K562 (cell line): ENCODE results near the gene GADD45B. TPM values are rescaled to one million over a fixed set of nuclear protein-coding genes. Genes with fewer than 3 reads are reported as not detected.

Experiments
- ATAC-seq: fragments of 200-7000 bp; cut with Tn5 transposase; 3 replicates; pipeline ENCODE4 v1.9.1; 2020; ENCODE audit warnings: moderate library complexity
- BruUV-seq: library from RNA; stranded (reverse); fragments of 400-500 nt; replicated peaks from 2 replicates; lab custom pipeline; 2021; lab: Mats Ljungman, UMichigan
- CTCF ChIA-PET: fragments of 300-600 bp; formaldehyde crosslinking; extraction: SDS; loops from one replicate; lab custom pipeline; 2021; ENCODE audit warnings: low intra/inter-chr PET ratio; lab: Yijun Ruan, JAX
- POLR2A ChIA-PET: fragments of 300-600, 350-650 bp; sonication (Branson Sonifier 250); formaldehyde crosslinking; extraction: SDS; loops from one replicate; lab custom pipeline; 2021; ENCODE audit warnings: antibody characterized with exemption, inconsistent platforms; lab: Yijun Ruan, JAX
- DNase-seq, 4 experiments: peaks; one replicate each; pipeline versions ENCODE4 v3.0.0 to v3.0.0-alpha.2; 2011 to 2018; ENCODE audit warnings: low spot score in 3 of 4, mixed read lengths in 3 of 4; ENCODE audit errors: extremely low read depth in 1 of 4
- FAIRE-seq: peaks from 2 replicates; lab custom pipeline; 2011; peaks lifted over from hg19 to GRCh38; lab: Jason Lieb, UNC
- H2AFZ ChIP-seq: 2 replicates; pipeline ENCODE4 v1.6.0; 2011; ENCODE audit warnings: low read depth, low read length, control low read depth, inconsistent platforms
- H3K27ac ChIP-seq: fragments of 200-600 bp; 3 replicates; pipeline ENCODE4 v1.8.0; 2011; ENCODE audit warnings: low read depth, mild to moderate bottlenecking, control low read depth, inconsistent platforms, low read length, moderate library complexity, mixed read lengths; ENCODE audit errors: extremely low read depth
- H3K27me3 ChIP-seq, 2 experiments: fragments of 300-600 bp in 1 of 2; 2 replicates in 1 of 2; 3 replicates in 1 of 2; pipeline versions ENCODE4 v1.6.0 to v1.8.0; 2011; ENCODE audit warnings: inconsistent platforms in 2 of 2, low read length in 2 of 2, mild to moderate bottlenecking in 1 of 2, mixed read lengths in 1 of 2, moderate library complexity in 1 of 2; ENCODE audit not compliant: control insufficient read depth in 2 of 2, insufficient read depth in 2 of 2
- H3K36me3 ChIP-seq: fragments of 300-600 bp; 3 replicates; pipeline ENCODE4 v1.8.0; 2011; ENCODE audit warnings: mild to moderate bottlenecking, low read length, inconsistent platforms; ENCODE audit not compliant: control insufficient read depth, insufficient read depth
- H3K4me1 ChIP-seq, 2 experiments: fragments of 200-600 bp in 1 of 2; replicated peaks in 1 of 2; 2 replicates in 1 of 2; 3 replicates in 1 of 2; pipeline versions ENCODE4 v1.5.1 to v1.8.0; 2011; ENCODE audit warnings: inconsistent platforms in 2 of 2, low read length in 2 of 2, mild to moderate bottlenecking in 1 of 2, mixed read lengths in 1 of 2, moderate library complexity in 1 of 2; ENCODE audit not compliant: control insufficient read depth in 2 of 2, insufficient read depth in 2 of 2
- H3K4me2 ChIP-seq: 2 replicates; pipeline ENCODE4 v1.6.1; 2011; ENCODE audit warnings: low read length, control low read depth, inconsistent platforms, mixed read lengths; ENCODE audit not compliant: insufficient read depth
- H3K4me3 ChIP-seq: fragments of 200-600 bp; sonication (generic), shearing (Covaris generic); 2 replicates; pipeline ENCODE4 v1.5.1; 2016; ENCODE audit warnings: control low read depth, inconsistent platforms
- H3K79me2 ChIP-seq: fragments of 200-600 bp; 3 replicates; pipeline ENCODE4 v1.8.0; 2011; ENCODE audit warnings: low read length, inconsistent platforms; ENCODE audit not compliant: control insufficient read depth, insufficient read depth
- H3K9ac ChIP-seq, 2 experiments: 2 replicates each; pipeline versions ENCODE4 v1.6.0 to v1.6.1; 2011; ENCODE audit warnings: low read depth in 2 of 2, low read length in 2 of 2, control low read depth in 1 of 2, inconsistent platforms in 1 of 2, mild to moderate bottlenecking in 1 of 2, mixed read lengths in 1 of 2; ENCODE audit not compliant: insufficient read depth in 1 of 2
- H3K9me1 ChIP-seq: one replicate; pipeline ENCODE4 v1.6.0; 2011; ENCODE audit warnings: inconsistent platforms, mild to moderate bottlenecking, low read length, moderate library complexity; ENCODE audit not compliant: control insufficient read depth, insufficient read depth
- H3K9me3 ChIP-seq: replicated peaks from 2 replicates; pipeline ENCODE4 v1.5.1; 2011; ENCODE audit warnings: low read depth, low read length, inconsistent platforms; ENCODE audit not compliant: control insufficient read depth, insufficient read depth
- H4K20me1 ChIP-seq: replicated peaks from 2 replicates; pipeline ENCODE4 v1.6.1; 2011; ENCODE audit warnings: low read length, inconsistent platforms, mixed read lengths; ENCODE audit not compliant: control insufficient read depth, insufficient read depth
- ELF1 ChIP-seq: fragments of 200-800 bp; sonication (Bioruptor generic); IDR thresholded peaks from 2 replicates; pipeline ENCODE4 v1.6.1; 2016; ENCODE audit warnings: missing genetic modification characterization, missing compliant biosample characterization
- GTF2F1 ChIP-seq: IDR thresholded peaks from 2 replicates; pipeline ENCODE4 v1.6.1; 2011; ENCODE audit warnings: low read depth, low read length, improper control_type of control experiment
- HOMEZ ChIP-seq: fragments of 250-450 bp; sonication (Bioruptor Pico); IDR thresholded peaks from 2 replicates; pipeline ENCODE4 v1.4.0; 2020; ENCODE audit warnings: mild to moderate bottlenecking, moderate library complexity
- MEF2D ChIP-seq: conservative IDR thresholded peaks from 2 replicates; pipeline ENCODE4 v1.6.1; 2016; ENCODE audit warnings: low read depth, missing genetic modification characterization, missing compliant biosample characterization
- NFRKB ChIP-seq: fragments of 450-650 bp; IDR thresholded peaks from 2 replicates; pipeline ENCODE4 v1.6.1; 2016; ENCODE audit warnings: low read depth
- NFYB ChIP-seq: IDR thresholded peaks from 2 replicates; pipeline ENCODE4 v1.6.1; 2011; ENCODE audit warnings: mild to moderate bottlenecking, moderate library complexity; ENCODE audit not compliant: insufficient read length; ENCODE audit errors: extremely low read depth
- NKRF ChIP-seq: fragments of 450-650 bp; IDR thresholded peaks from 2 replicates; pipeline ENCODE4 v1.6.1; 2016; ENCODE audit warnings: borderline replicate concordance
- PHF8 ChIP-seq: fragments of 200-600 bp; sonication (generic); IDR thresholded peaks from 2 replicates; pipeline ENCODE4 v1.6.1; 2012; ENCODE audit warnings: mixed run types, mild to moderate bottlenecking, inconsistent platforms, low read length, moderate library complexity, borderline replicate concordance
- VEZF1 ChIP-seq: fragments of 200-800 bp; sonication (Bioruptor generic); IDR thresholded peaks from 2 replicates; pipeline ENCODE4 v1.6.1; 2017; ENCODE audit warnings: missing genetic modification characterization, missing compliant biosample characterization
- ZFP30 ChIP-seq: fragments of 250-450 bp; sonication (Bioruptor Pico); IDR thresholded peaks from 2 replicates; pipeline ENCODE4 v1.8.0; 2022; ENCODE audit warnings: moderate library complexity, mild to moderate bottlenecking, inconsistent platforms, borderline replicate concordance
- ZNF124 ChIP-seq: sonication (generic); formaldehyde crosslinking; IDR thresholded peaks from 2 replicates; pipeline ENCODE4 v1.8.1; 2022; ENCODE audit warnings: missing genetic modification reagents
- ZNF445 ChIP-seq: fragments of 250-450 bp; sonication (Bioruptor Pico); IDR thresholded peaks from 2 replicates; pipeline ENCODE4 v1.4.0; 2020; ENCODE audit warnings: low read depth, mild to moderate bottlenecking, moderate library complexity
- WGBS: fragments of 100-300 bp; shearing (Covaris generic); methylation state at CpG from one replicate; pipeline ENCODE4 v1.1.6; 2016; ENCODE audit warnings: low coverage, mixed read lengths; ENCODE audit not compliant: insufficient coverage; ENCODE audit errors: missing lambda C conversion rate; 5-methylcytosine and 5-hydroxymethylcytosine counted together
- in situ Hi-C: fragments of 300-500 bp; cut with MboI; formaldehyde crosslinking; loops from 4 replicates; pipeline ENCODE4 v1.15.0; 2018; ENCODE audit warnings: inconsistent platforms, mixed read lengths
- intact Hi-C: fragments of 100-400 bp; cut with micrococcal nuclease; formaldehyde crosslinking; loops from 2 replicates; pipeline ENCODE4 v1.14.2; 2022
- polyA plus RNA-seq, 8 experiments: library from polyadenylated mRNA; depleted of rRNA in 4 of 8; stranded (reverse) in 5 of 8; unstranded in 3 of 8; fragments of >200 nt; fragmentation: Nextera tagmentation in 2 of 8; fragmentation: Illumina TruSeq in 1 of 8; extraction: Ambion mirVana in 2 of 8; extraction: Trizol in 1 of 8; gene quantifications; 2 replicates each; pipeline versions ENCODE4 v1.2.1 to v1.2.3, GENCODE V29; 2011 to 2014; ENCODE audit warnings: inconsistent platforms in 1 of 8, missing spikeins in 1 of 8
- total RNA-seq, 7 experiments: library from RNA; depleted of rRNA in 6 of 7; stranded (reverse); fragments of >200 nt in 6 of 7; fragmentation: Illumina TruSeq in 2 of 7; extraction: Trizol in 2 of 7; gene quantifications; 2 replicates each; pipeline versions ENCODE4 v1.2.1 to v1.2.3, GENCODE V29; 2011 to 2021; ENCODE audit warnings: low replicate concordance in 1 of 7

GADD45B gene
- total and polyA plus RNA-seq, 9 of the 15 experiments (the other 6 are each of a cell fraction or from before 2014, with no cell fraction given) = 0.06 to 4.1 (median 2.1) TPM

GRCh38 chr19:2481466-2481865, 5.5 kb downstream of the GADD45B start:
- H3K36me3 ChIP-seq = no peaks in the 10 kb centered on the region
- POLR2A ChIA-PET = no interaction called here
- H3K9me1 ChIP-seq = no peaks in the 10 kb centered on the region
- ATAC-seq (no peak), DNase-seq (no peak), FAIRE-seq (no peak)
- H3K9me3 ChIP-seq = no peaks in the 10 kb centered on the region
- H3K79me2 ChIP-seq = no peaks in the 10 kb centered on the region
- H3K4me3 ChIP-seq = no peak overlapping the region
- intact Hi-C loops = no loop called here
- in situ Hi-C loops = no loop called here
- peaks cover 0 to 23% of the 10 kb centered on the region in 2 experiments; a peak in 3 of 5 replicates for H3K4me1 ChIP-seq
- CTCF ChIA-PET = no interaction called here
- BruUV-seq = no TSS peak
- H3K27me3 ChIP-seq = peaks cover 6 to 36% of the 10 kb centered on the region in 2 experiments; a peak in 4 of 5 replicates
- no peak overlapping the region for H2AFZ ChIP-seq
- no peak overlapping the region for H3K27ac ChIP-seq
- TF ChIP-seq ZNF445 (no peak), GTF2F1 (no peak), MEF2D (tag) (no peak), ELF1 (tag) (no peak), NKRF (no peak), ZNF124 (no peak), VEZF1 (CRISPR knock-in tag) (no peak), HOMEZ (CRISPR knock-in tag) (no peak), ZFP30 (no peak), PHF8 (no peak), NFRKB (no peak), NFYB (no peak)
- H3K4me2 ChIP-seq = no peak overlapping the region
- 21% methylated on average over 16 of the region's 16 CpGs for WGBS
- no peak overlapping the region for H3K9ac ChIP-seq
- H4K20me1 ChIP-seq = 0 out of 2 replicates have a peak, but pooled peaks cover 5% of the 10 kb centered on the region
